GM12878 (cell line): Measurements from ENCODE around the gene KEL. TPM values are rescaled to one million over a fixed set of nuclear protein-coding genes. Genes with fewer than 3 reads are reported as not detected.

Experiments
- BHLHE40 ChIP-seq, 2 experiments: fragments of 450-650 bp in 1 of 2; IDR thresholded peaks; 2 replicates each; pipeline ENCODE4 v1.6.1; 2011 to 2017; ENCODE audit warnings: low read depth in 2 of 2, borderline replicate concordance in 1 of 2, improper control_type of control experiment in 1 of 2, low read length in 1 of 2, mild to moderate bottlenecking in 1 of 2
- NBN ChIP-seq: fragments of 450-650 bp; IDR thresholded peaks from 2 replicates; pipeline ENCODE4 v1.6.1; 2016
- NFIC ChIP-seq: IDR thresholded peaks from 2 replicates; pipeline ENCODE4 v1.6.1; 2012; ENCODE audit warnings: low read depth, mild to moderate bottlenecking, inconsistent platforms, low read length, moderate library complexity
- RFX5 ChIP-seq: IDR thresholded peaks from 2 replicates; pipeline ENCODE4 v1.6.1; 2011; ENCODE audit warnings: low read depth, low read length, improper control_type of control experiment
- WRNIP1 ChIP-seq: IDR thresholded peaks from 2 replicates; pipeline ENCODE4 v1.6.1; 2011; ENCODE audit warnings: low read depth, low read length, improper control_type of control experiment, borderline replicate concordance
- ZBTB40 ChIP-seq: fragments of 450-650 bp; IDR thresholded peaks from 2 replicates; pipeline ENCODE4 v1.6.1; 2016; ENCODE audit warnings: mild to moderate bottlenecking, moderate library complexity, borderline replicate concordance
- polyA plus RNA-seq, 11 experiments: library from polyadenylated mRNA; depleted of rRNA in 4 of 11; unstranded in 6 of 11; stranded (reverse) in 5 of 11; fragments of >200 nt; fragmentation: Nextera tagmentation in 4 of 11; fragmentation: Illumina TruSeq in 1 of 11; extraction: Ambion mirVana in 4 of 11; extraction: Trizol in 1 of 11; gene quantifications; 1 replicate in 1 of 11; 2 replicates in 10 of 11; pipeline versions ENCODE4 v1.2.1 to v1.2.3, GENCODE V29; 2011 to 2016; ENCODE audit warnings: inconsistent platforms in 2 of 11, missing spikeins in 2 of 11, low read depth in 1 of 11
- total RNA-seq, 4 experiments: library from RNA; depleted of rRNA in 3 of 4; stranded (reverse); fragments of >200 nt in 3 of 4; fragmentation: Illumina TruSeq in 1 of 4; extraction: Trizol in 1 of 4; gene quantifications; 2 replicates each; pipeline versions ENCODE4 v1.2.1 to v1.2.3, GENCODE V29; 2013 to 2021
- TF ChIP-seq, protein P1 (sequence below): fragments of 150-350 bp; IDR thresholded peaks from 2 replicates; pipeline ENCODE4 v1.6.1; 2014; ENCODE audit warnings: mild to moderate bottlenecking, low read depth, low read length

KEL gene
- total and polyA plus RNA-seq, 10 of the 15 experiments (the other 5 are each of a cell fraction or from before 2014, with no cell fraction given) = 0.10 to 0.73 (median 0.23) TPM; not detected in 2

GRCh38 chr7:142935941-142936565 lies 26.1 kb downstream of the KEL start (continued):
- no peak for TF ChIP-seq ZBTB40
- TF ChIP-seq, protein P1, sequence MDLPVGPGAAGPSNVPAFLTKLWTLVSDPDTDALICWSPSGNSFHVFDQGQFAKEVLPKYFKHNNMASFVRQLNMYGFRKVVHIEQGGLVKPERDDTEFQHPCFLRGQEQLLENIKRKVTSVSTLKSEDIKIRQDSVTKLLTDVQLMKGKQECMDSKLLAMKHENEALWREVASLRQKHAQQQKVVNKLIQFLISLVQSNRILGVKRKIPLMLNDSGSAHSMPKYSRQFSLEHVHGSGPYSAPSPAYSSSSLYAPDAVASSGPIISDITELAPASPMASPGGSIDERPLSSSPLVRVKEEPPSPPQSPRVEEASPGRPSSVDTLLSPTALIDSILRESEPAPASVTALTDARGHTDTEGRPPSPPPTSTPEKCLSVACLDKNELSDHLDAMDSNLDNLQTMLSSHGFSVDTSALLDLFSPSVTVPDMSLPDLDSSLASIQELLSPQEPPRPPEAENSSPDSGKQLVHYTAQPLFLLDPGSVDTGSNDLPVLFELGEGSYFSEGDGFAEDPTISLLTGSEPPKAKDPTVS = no peak
- no peak for TF ChIP-seq NFIC
- TF ChIP-seq RFX5 = no peak
- no peak for TF ChIP-seq NBN
- no peak for TF ChIP-seq BHLHE40 (IDR thresholded peaks at IDR 0.05; ENCODE audit: borderline replicate concordance in 1 of 2, low read depth in 2 of 2, low read length in 1 of 2)
- TF ChIP-seq WRNIP1 = no peak
